ENCODE results near the gene UPF2.

The UPF2 gene

DNA sequence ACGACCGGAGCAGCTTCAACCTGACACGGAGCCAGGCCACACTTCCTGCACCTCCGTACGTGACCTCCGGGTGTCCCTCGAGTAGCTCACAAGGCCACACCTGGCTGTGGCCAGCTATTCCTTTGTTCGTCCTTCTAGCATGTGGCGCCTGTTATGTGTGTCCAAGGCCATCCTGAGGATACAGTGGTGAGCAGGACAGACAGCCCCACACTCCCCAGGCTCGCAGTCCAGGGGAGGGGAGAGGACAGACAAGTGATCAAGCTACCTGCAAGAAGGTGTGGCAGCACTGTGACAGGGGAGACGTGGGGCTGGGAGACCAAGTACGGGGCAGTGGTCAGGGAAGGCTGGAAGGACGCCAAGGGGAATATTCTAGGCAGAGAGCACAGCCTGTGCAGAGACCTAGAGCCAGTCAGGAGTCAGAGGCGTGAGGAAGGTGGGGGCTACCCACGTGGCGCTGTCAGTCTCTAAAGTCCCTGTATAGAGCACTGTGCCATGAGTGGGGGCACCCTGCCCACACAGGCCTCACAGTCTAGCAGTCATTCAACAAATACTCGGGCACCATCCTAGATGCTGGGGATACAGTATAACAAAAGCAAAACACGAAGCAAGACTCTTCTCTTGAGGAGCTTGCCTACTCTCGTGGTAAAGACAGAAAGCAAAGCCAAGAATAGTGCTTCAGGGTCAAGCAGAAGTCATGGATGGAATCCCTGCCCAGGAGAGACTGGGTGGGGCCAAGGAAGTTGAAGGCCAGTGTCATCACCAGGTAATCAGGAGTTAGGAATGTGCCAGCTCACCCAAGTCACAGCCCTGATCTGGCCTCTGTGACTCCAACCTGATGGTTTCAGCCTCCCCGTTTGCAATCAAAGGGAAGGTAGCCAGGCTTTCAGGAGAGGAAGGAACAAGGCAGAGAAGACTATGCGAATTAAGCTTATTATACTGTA, 160.9 kb downstream of the UPF2 start:
- DNase-seq = no peak

DNA sequence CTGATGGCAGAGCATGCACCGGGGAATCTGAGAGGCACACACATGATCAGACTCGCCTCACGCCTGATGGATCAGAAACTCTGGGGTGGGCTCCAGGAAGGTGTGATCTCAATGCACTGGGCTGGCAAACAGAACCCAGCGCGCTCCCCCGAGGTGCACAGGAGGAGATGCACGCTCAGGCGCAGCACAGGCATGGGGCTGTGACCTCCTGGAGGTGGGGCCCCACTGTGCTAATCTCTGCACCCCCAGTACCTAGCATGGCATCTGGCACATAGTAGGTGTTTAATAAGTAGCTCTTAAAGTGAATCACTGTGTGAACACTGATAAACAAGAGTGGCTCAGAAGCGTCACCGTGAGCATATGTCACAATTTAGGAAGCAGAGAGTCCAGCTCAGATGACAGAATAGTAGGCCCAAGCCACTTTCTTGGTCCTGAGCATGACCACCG, 161.6 kb downstream of the UPF2 start:
- no peak for DNase-seq

GRCh38 chr10:11880151-11881029, 162.2 kb downstream of the UPF2 start:
- no peak for DNase-seq

GRCh38 chr10:11879387-11880094, 163.1 kb downstream of the UPF2 start:
- DNase-seq = no peak

DNA sequence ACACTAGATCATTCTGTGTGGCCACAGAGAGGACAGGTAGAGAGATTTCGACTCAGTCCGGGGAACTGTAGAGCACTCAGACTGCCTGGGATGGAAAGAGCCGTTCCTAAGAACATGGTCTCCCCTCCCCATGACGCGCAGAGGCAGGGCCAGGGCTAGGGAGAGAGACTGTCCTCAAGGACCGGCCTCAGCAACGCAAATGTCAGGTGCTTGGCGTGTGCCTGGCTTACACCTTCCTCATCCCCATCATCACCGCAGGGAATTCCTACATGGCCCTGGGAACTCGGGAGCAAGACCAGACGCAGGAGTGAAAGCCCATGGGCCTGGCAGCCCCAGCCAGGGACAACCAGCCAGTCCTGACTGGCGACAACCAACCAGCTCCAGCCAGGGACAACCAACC, 163.8 kb downstream of the UPF2 start:
- DNase-seq = no peak

GRCh38 chr10:11877591-11877905, 165.1 kb downstream of the UPF2 start:
- DNase-seq = no peak

- no peak for DNase-seq
These were observed 165.6 kb downstream of the UPF2 start for GRCh38 chr10:11876805-11877590.

DNA sequence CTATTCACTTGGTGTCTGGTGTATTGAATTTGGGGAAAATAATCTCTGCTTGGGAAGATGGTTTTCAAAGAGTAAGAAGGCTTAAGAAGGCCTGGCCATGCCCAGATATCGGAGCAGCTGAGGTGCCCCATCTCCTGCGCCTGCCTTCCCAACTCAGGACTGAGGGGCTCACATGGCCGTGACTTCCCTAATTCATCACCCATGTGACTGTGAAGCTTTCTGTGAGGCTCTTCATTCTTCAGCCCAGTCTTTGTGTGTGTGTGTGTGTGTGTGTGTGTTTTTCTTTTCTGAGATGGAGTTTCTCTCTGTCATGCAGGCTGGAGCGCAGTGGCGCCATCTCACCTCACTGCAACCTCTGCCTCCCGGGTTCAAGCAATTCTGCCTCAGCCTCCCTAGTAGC, 166.3 kb downstream of the UPF2 start:
- no peak for DNase-seq

DNA sequence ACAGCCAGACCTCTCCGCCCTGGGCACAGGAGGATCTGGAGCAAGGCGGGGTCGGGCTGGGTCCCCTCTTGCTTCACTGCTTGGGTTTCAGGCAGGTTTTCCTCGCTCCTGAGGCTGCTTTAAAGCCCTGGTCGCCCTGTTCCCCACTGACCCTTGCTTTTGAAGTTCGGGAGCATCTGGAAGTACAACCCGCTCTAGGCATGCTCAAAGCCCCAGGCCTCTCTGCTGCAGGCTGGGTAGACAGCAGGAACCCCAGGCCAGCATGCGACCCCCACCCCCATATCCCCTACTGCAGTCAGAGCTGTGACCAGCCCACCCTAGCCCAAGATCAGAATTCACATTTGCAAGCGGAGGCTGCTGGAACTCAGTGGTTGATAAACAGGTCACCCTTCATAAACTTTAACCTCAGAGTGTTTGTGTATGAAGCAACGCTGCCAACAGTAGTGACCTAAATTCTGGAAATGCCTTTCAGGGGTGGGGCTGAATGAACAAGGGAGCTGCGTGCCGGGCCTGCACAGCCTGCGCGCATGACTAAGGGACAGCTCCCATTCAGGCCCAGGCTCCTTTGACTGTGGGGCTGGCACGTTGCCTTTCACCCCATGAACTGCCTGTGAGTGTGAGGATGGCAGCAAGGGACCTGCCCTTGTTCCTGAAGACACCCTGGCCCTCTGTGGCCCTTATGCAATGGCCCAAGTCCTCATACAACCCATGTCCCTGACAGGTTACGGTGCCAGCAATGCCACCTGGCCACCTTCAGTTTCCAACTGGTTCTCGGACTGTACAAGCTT, 166.9 kb downstream of the UPF2 start:
- DNase-seq = no peak

DNA sequence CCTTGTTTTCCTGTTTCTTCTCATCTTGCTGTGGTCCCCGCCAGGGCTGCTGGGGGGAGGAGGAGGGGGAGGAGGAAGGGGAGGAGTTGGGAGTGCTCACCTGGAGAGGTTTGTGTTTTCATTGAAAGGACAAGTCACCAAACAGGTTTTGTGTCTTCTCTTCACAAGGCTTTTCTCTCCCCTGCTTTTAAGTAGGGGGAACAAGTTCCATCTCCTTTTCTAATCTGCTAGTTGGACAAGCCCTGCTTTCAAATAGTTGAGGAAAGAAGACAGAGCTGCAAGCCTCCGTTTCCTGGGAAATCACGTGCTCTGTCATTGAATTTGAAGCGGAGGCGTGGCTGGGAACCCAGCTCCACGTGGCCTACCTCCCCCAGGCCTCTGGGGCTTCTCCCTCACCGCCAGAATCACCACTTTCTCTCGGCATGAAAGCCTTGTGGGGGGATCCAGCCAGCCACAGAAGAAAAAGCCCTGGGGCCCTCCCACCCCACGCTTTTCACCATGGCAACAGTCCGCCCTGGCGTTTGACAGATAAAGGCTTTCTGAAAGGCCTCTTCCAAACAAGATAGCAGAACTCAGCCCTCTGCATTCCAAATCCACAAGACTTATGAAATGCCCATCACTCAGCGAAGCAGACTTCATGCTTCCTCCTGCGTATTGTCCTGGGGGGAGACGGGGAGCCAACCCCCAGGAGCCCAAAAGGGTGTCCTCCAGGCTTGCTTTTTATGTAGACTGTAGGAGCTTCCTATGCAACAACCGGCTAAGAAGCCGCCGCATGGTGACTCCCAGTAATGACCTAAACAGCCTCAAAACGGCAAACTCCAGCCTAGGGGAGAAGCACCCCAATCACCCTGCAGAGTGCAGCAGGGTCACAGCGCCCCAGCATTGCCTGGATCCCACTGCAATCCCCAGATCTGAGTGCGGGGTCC, 167.8 kb downstream of the UPF2 start:
- peak; percentile 34 for DNase-seq

DNA sequence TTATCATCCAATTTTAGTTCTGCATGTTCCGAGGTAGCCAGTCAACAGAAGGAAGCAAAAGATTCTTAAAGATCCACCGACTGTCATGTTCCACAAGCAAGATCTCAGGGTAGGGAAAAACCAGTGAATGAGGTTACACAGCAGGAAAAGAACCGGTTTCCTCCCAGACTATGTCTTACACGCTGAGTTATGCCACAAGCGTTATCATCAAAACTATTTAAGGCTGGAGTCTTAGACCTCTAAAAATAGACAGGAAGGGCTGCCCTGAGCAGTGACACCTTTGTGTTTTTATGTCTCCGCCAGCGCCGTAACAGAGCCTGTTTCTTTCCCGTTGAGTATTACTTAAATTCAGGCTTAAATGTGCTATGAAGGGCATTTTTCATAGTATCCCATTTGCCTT, 171.1 kb downstream of the UPF2 start:
- DNase-seq = no peak

- no peak for DNase-seq
These were observed 171.7 kb downstream of the UPF2 start for GRCh38 chr10:11870900-11871400.

GRCh38 chr10:11870461-11870780, 172.2 kb downstream of the UPF2 start:
- no peak for DNase-seq

Measured in stimulated activated CD4-positive, alpha-beta T cell treated with anti-CD3 and anti-CD28 coated beads, Interleukin-4, amount 100 ng/mL, for 24 hours (primary cell).